K562 treated with DMSO at 1 percent for 4 hours (cell line): Measurements from ENCODE around the gene ESM1. TPM values are rescaled to one million over a fixed set of nuclear protein-coding genes. Genes with fewer than 3 reads are reported as not detected.

Experiments
- total RNA-seq: library from RNA; unstranded; fragments of 300-600 nt; gene quantifications from 2 replicates; pipeline ENCODE4 v1.2.3, GENCODE V29; 2022; ENCODE audit not compliant: insufficient read depth

Gene ESM1, protein sequence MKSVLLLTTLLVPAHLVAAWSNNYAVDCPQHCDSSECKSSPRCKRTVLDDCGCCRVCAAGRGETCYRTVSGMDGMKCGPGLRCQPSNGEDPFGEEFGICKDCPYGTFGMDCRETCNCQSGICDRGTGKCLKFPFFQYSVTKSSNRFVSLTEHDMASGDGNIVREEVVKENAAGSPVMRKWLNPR
- not detected in 2 replicates for total RNA-seq

GRCh38 chr5:54985301-54986268 is at the start of gene ESM1:
Gene ESM1, minus strand, starts transcription at chr5:54985593. Its CDS starts 76 bp downstream, at chr5:54985517.

Other genes with a start within 250 kb of the ESM1 start
- not detected in 2 replicates for gene GZMK, start 38.7 kb upstream of the ESM1 start, total RNA-seq
- gene GZMA, start 117.1 kb upstream of the ESM1 start, total RNA-seq: not detected in 2 replicates
- gene GPX8, start 174.6 kb upstream of the ESM1 start, total RNA-seq: 1.9 and 3.9 TPM in 2 replicates
- gene CDC20B, start 187.6 kb upstream of the ESM1 start, total RNA-seq: not detected in 2 replicates
- gene MCIDAS, start 241.7 kb upstream of the ESM1 start, total RNA-seq: 0.38 TPM in 1 of 2 replicates, not detected in the other
- gene CCNO, start 248.0 kb upstream of the ESM1 start, total RNA-seq: 1.8 and 2.1 TPM in 2 replicates